SK-N-MC (cell line): ENCODE data around the gene FCRL1.

Source experiments
- DNase-seq: peaks from one replicate; pipeline ENCODE4 v3.0.0-alpha.2; 2011; ENCODE audit warnings: low read depth, low spot score
- H3K27ac ChIP-seq: fragments of 200-600 bp; sonication (generic); 2 replicates; pipeline ENCODE4 v1.5.1; 2016; ENCODE audit warnings: mixed run types
- H3K36me3 ChIP-seq: fragments of 200-600 bp; sonication (generic); 2 replicates; pipeline ENCODE4 v1.6.1; 2017; ENCODE audit warnings: antibody characterized with exemption, low read length, mixed read lengths; ENCODE audit not compliant: insufficient read depth
- H3K4me3 ChIP-seq: fragments of 200-600 bp; sonication (generic); 2 replicates; pipeline ENCODE4 v1.5.1; 2016
- H3K9ac ChIP-seq: fragments of 200-600 bp; sonication (generic); 2 replicates; pipeline ENCODE4 v1.8.0; 2017; ENCODE audit warnings: mixed run types, mixed read lengths; ENCODE audit not compliant: insufficient read length
- H3K9me3 ChIP-seq: fragments of 200-600 bp; sonication (generic); 2 replicates; pipeline ENCODE4 v1.6.1; 2017; ENCODE audit warnings: low read depth, mild to moderate bottlenecking, antibody characterized with exemption, low read length, moderate library complexity, mixed read lengths
- EZH2 ChIP-seq: fragments of 200-600 bp; sonication (generic); IDR thresholded peaks from one replicate; pipeline ENCODE4 v1.6.1; 2017; ENCODE audit warnings: antibody characterized with exemption
- FOXP2 ChIP-seq: optimal IDR thresholded peaks from 2 replicates; pipeline ENCODE3; 2011; ENCODE audit warnings: mild to moderate bottlenecking, moderate library complexity; ENCODE audit not compliant: insufficient read depth; ENCODE audit errors: extremely low read length, control extremely low read depth
- POLR2AphosphoS5 ChIP-seq: IDR thresholded peaks from 2 replicates; pipeline ENCODE4 v1.6.1; 2012; ENCODE audit warnings: mild to moderate bottlenecking, low read depth, low read length, borderline replicate concordance

The FCRL1 gene, protein sequence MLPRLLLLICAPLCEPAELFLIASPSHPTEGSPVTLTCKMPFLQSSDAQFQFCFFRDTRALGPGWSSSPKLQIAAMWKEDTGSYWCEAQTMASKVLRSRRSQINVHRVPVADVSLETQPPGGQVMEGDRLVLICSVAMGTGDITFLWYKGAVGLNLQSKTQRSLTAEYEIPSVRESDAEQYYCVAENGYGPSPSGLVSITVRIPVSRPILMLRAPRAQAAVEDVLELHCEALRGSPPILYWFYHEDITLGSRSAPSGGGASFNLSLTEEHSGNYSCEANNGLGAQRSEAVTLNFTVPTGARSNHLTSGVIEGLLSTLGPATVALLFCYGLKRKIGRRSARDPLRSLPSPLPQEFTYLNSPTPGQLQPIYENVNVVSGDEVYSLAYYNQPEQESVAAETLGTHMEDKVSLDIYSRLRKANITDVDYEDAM

DNA sequence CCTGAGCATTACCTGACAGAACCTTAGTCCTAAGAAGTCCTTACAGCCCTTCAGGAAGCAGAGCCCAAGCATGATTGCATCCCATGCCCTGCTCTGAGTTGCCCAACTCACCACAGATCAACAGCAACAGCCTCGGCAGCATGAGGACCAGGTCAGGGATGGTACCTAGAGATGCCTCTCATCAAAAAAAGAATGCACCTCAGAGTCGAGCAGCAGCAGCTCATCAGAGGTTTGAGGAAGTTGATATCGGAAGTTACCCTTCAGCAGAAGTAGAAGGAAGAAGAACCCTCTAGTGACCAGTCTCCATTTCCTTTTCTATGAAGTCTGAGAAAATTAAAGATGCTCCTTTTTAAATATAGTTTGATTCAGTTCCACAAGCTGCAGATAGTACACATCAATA, at the start of gene FCRL1:
FCRL1 (minus strand) TSS at position 225 of the 400 bp plus-strand sequence; CDS start at position 142, 83 bp downstream.
- Histone ChIP-seq H3K36me3 (no peaks in the 10 kb centered on the region), H3K27ac (no peak within 1 kb of the TSS), H3K9ac (no peak within 1 kb of the TSS), H3K9me3 (no peaks in the 10 kb centered on the region), H3K4me3 (no peak within 1 kb of the TSS)
- no peak for DNase-seq
- no peak for TF ChIP-seq POLR2AphosphoS5
- no peak for TF ChIP-seq FOXP2
- TF ChIP-seq EZH2: no peak

DNA sequence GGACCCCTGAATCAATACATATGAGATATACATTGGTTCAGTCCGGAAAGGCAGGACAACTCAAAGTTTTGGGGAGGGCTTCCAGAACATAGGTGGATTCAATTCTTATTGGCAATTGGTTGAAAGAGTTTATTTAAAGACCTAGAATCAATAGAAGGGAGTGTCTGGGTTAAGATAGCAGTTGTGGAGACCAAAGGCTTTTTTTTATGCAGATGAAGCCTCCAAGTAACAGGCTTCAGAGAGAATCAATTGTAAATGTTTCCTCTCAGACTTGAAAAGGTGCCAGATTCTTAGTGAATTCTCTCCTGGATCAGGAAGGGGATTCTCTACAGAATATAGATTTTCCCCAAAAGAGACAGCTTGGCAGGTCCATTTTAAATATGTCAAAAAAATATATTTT, 48.7 kb upstream of the FCRL1 start:
- DNase-seq: no peak
- Histone ChIP-seq H3K4me3 (no peak overlapping the region), H3K36me3 (no peaks in the 10 kb centered on the region), H3K9ac (no peak overlapping the region), H3K27ac (no peak overlapping the region), H3K9me3 (no peaks in the 10 kb centered on the region)
- TF ChIP-seq EZH2 (no peak), POLR2AphosphoS5 (no peak), FOXP2 (no peak)

DNA sequence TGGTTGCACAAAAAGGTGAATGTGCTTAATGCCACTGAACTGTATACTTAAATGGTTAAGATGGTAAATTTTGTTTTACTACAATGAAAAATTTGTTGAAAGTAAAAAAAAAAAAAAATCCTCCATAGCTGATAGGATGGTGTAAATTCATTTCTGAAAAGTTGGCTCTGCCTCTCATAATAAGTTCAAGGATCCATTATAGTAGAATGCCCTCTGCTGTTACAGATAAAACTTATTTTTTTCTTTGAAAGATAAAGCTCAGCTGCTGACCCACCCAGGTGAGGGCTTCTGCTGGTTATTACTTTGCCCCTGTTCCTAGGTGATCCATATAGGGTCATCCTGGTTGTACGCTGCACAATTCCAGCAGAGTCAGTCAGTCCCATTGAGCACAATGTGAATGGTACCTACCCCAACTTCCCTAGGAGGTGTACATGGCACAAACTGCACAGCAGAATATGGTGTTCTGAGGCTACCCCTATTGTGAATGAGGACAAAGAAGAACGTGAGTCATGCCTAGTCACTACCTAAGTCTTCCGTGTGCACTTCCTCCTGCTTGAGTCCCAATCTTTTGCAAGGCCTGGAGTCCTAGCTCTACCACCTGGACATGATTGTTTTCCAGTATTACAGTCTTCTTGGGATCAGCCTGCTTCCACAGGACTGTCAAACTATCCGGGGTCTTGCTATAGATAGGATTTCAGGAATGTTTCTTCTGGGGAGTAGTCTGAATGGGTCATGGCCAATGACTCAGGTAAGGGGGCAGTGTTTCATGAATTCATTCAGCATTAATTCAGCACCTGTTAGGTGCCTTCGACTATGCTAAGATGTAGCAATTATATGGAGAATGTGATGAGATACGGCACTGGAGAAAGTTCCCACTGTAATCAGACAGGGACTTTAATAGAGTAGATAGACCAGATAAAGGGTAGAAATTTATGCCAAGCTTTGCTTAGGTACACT, 42.5 kb upstream of the FCRL1 start:
- Histone ChIP-seq H3K9me3 (no peaks in the 10 kb centered on the region), H3K4me3 (no peak overlapping the region), H3K27ac (no peak overlapping the region), H3K9ac (no peak overlapping the region), H3K36me3 (no peaks in the 10 kb centered on the region)
- TF ChIP-seq POLR2AphosphoS5: no peak
- no peak for TF ChIP-seq EZH2
- TF ChIP-seq FOXP2: no peak
- no peak for DNase-seq

DNA sequence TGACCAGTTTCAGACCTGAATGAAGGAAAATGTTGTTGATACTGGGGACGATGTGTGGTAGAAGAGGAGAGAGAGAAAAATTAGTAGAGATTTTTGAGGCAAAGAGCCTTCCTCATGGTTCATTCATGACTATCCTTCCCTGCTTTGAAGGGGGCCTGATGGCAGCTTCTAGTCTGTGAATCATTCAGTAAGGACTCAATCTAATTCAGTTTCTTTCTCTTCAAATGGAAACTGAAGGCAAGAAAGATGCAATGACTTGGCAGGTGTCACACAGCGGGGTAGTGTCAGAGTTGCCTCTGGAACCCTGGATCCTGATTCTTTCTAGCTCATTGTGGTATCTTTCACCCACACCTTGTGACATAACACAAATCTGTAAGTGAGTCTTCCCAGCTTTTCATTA, 36.6 kb upstream of the FCRL1 start:
- TF ChIP-seq EZH2: no peak
- TF ChIP-seq POLR2AphosphoS5: no peak
- no peak for TF ChIP-seq FOXP2
- Histone ChIP-seq H3K9me3 (no peaks in the 10 kb centered on the region), H3K4me3 (no peak overlapping the region), H3K27ac (no peak overlapping the region), H3K36me3 (no peaks in the 10 kb centered on the region), H3K9ac (no peak overlapping the region)
- no peak for DNase-seq

DNA sequence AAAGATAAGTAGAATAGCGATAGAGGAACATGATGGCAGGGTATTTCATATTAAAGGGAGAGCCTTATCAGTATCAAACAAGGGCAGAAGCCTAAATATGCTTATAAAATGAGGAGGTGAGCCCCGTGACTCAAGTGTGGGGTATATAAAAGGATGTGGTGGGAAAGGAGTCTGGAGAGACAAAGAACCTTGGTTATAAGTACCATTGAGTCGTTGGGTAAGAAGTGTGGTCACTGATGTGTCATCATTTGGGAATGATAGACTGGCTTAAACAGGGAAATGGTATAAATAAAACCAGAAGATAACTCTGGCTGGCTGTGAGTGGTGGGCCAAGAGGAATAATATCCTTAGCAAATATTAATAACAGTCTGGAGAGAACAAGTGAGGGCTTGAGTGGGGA, 32.6 kb upstream of the FCRL1 start:
- H3K27ac ChIP-seq: no peak overlapping the region
- no peak for TF ChIP-seq FOXP2
- TF ChIP-seq POLR2AphosphoS5: no peak
- no peaks in the 10 kb centered on the region for H3K9me3 ChIP-seq
- no peak overlapping the region for H3K9ac ChIP-seq
- DNase-seq: no peak
- no peaks in the 10 kb centered on the region for H3K36me3 ChIP-seq
- no peak overlapping the region for H3K4me3 ChIP-seq

DNA sequence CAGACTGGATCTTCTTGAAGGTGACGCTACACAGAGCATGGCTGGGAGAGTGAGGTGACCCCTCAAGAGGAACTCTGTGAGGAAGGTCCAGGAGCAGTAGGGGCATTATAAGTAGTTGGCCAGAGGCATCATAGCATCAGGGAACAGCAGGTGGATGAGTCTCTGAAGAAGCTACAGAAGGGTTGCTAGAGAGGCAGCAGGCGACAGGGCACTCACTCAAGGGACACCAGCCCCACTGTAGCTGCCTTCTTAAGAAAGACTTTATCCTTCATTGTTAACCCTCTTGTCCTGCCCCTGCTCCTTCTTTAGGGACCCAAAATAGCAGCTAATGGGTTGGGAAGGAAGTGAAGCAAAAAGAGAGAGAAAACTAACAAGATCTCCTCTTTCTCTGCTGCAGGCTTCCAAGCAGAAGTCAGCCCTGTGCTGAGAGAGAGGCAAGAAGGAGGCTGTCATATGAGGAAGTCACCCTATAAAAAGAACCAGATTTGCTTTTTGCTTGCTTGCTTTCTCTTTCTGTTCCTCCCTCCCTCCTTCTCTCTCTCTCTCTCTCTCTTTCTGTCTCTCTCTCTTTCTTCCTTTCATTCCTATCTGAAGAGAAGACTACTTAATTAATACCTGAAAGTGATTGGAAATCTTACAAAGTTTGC, 29.4 kb upstream of the FCRL1 start:
- no peak for DNase-seq
- Histone ChIP-seq H3K4me3 (no peak overlapping the region), H3K9ac (no peak overlapping the region), H3K9me3 (no peaks in the 10 kb centered on the region), H3K27ac (no peak overlapping the region), H3K36me3 (no peaks in the 10 kb centered on the region)
- TF ChIP-seq FOXP2: no peak
- TF ChIP-seq POLR2AphosphoS5: no peak
- no peak for TF ChIP-seq EZH2

DNA sequence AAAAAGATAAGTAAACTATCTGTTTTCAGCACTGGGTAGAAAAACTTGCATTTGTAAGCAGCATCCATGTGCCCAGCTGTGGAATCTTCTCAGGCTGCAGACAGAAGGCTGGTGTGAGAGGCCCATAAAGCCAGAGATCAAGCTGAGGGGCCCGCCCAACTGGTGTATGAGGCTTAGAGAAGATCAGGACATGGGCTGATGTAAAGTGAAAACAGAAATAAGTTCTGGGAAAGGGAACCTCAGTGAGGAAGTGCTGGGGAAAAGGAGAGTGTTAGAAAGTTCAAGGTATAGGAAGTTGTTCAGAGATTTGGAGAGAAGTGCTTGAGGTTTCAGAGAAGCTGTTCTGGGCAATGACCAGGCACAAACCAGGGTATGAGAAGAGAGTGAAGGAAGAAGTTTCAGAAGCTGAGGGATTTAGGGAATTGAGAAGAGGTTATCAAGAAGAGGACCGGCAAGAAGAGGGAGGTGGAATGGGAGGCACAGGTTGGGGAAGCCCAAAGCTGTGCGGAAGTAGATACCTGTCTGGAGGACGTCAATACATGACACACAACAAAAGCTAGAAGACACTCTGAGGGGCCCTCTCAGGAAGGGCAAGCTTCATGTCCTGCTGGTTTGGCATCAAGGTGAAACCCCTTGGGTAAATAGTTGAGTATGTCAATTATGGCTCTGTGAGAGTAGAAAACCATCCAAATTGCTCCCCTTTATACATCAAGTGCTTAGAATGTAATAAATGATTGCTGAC, 24.3 kb upstream of the FCRL1 start:
- Histone ChIP-seq H3K9ac (no peak overlapping the region), H3K9me3 (no peaks in the 10 kb centered on the region), H3K36me3 (no peaks in the 10 kb centered on the region), H3K27ac (no peak overlapping the region), H3K4me3 (no peak overlapping the region)
- TF ChIP-seq EZH2: no peak
- no peak for TF ChIP-seq POLR2AphosphoS5
- no peak for TF ChIP-seq FOXP2
- no peak for DNase-seq

DNA sequence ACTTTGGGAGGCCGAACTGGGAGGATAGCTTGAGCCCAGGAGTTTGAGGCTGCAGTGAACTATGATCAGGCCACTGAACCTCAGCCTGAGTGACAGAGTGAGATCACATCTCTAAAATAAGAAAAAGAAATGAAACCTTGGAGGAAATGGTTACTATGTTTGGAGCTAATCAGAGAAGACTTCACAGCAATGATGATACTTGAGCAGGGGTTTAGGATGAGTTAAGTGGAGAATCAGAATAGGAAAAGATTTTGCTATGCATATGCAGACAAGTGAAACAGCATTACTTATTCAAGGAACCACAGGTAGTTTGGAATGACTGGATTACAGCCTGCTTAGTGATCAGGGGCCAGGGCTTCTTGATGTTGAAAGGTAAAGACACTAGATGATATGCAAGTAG, 23.0 kb upstream of the FCRL1 start:
- H3K9me3 ChIP-seq: no peaks in the 10 kb centered on the region
- H3K36me3 ChIP-seq: no peaks in the 10 kb centered on the region
- no peak overlapping the region for H3K27ac ChIP-seq
- no peak overlapping the region for H3K9ac ChIP-seq
- TF ChIP-seq FOXP2 (no peak), EZH2 (no peak), POLR2AphosphoS5 (no peak)
- no peak for DNase-seq
- H3K4me3 ChIP-seq: no peak overlapping the region
